Endothelial cell of umbilical vein (primary cell): ENCODE results near the gene C19orf25. TPM values are rescaled to one million over a fixed set of nuclear protein-coding genes. Genes with fewer than 3 reads are reported as not detected.

Experiments used
- BruUV-seq: library from RNA; stranded (reverse); fragments of 400-500 nt; replicated peaks from 2 replicates; lab custom pipeline; 2021; lab: Mats Ljungman, UMichigan
- CTCF ChIA-PET: fragments of 300-600, 350-600 bp; sonication (Branson Sonifier 250); formaldehyde crosslinking; loops from one replicate; lab custom pipeline; 2021; ENCODE audit warnings: antibody characterized with exemption, inconsistent platforms; lab: Charles Lee
- POLR2A ChIA-PET: fragments of 300-600, 350-600 bp; sonication (Branson Sonifier 250); formaldehyde crosslinking; loops from one replicate; lab custom pipeline; 2021; ENCODE audit warnings: antibody characterized with exemption, inconsistent platforms; lab: Charles Lee
- DNase-seq: peaks from one replicate; pipeline ENCODE4 v3.0.0-alpha.2; 2011; ENCODE audit warnings: low read depth, low spot score
- FAIRE-seq: peaks from 2 replicates; lab custom pipeline; 2011; peaks lifted over from hg19 to GRCh38; lab: Jason Lieb, UNC
- H2AFZ ChIP-seq: 2 replicates; pipeline ENCODE4 v1.6.0; 2012; ENCODE audit warnings: low read depth, low read length, control low read depth, inconsistent platforms
- H3K27ac ChIP-seq: 2 replicates; pipeline ENCODE4 v1.5.1; 2011; ENCODE audit warnings: low read depth, mild to moderate bottlenecking, control low read depth, low read length, moderate library complexity; ENCODE audit not compliant: insufficient read depth
- H3K27me3 ChIP-seq, 2 experiments: 2 replicates each; pipeline versions ENCODE4 v1.6.0 to v1.6.1; 2011; ENCODE audit warnings: low read length in 2 of 2, mixed read lengths in 1 of 2; ENCODE audit not compliant: control insufficient read depth in 2 of 2, insufficient read depth in 2 of 2
- H3K36me3 ChIP-seq, 2 experiments: 2 replicates in 1 of 2; 3 replicates in 1 of 2; pipeline ENCODE4 v1.5.1; 2011; ENCODE audit warnings: low read length in 2 of 2, mild to moderate bottlenecking in 1 of 2, moderate library complexity in 1 of 2; ENCODE audit not compliant: control insufficient read depth in 2 of 2, insufficient read depth in 2 of 2; ENCODE audit errors: extremely low read depth in 1 of 2
- H3K4me1 ChIP-seq: 3 replicates; pipeline ENCODE4 v1.5.1; 2011; ENCODE audit warnings: mild to moderate bottlenecking, low read length; ENCODE audit not compliant: control insufficient read depth, insufficient read depth; ENCODE audit errors: extremely low read depth
- H3K4me2 ChIP-seq: 2 replicates; pipeline ENCODE4 v1.6.1; 2011; ENCODE audit warnings: low read length, control low read depth, mixed read lengths; ENCODE audit not compliant: insufficient read depth
- H3K4me3 ChIP-seq, 3 experiments: fragments of 200-600 bp in 1 of 3; sonication (generic), shearing (Covaris generic) in 1 of 3; replicated peaks in 1 of 3; 2 replicates each; pipeline ENCODE4 v1.5.1; 2011 to 2016; ENCODE audit warnings: control low read depth in 3 of 3, low read length in 3 of 3, mild to moderate bottlenecking in 2 of 3, inconsistent platforms in 1 of 3, low read depth in 1 of 3, moderate library complexity in 1 of 3; ENCODE audit not compliant: insufficient read depth in 1 of 3
- H3K79me2 ChIP-seq: 2 replicates; pipeline ENCODE4 v1.6.0; 2012; ENCODE audit warnings: low read length, inconsistent platforms; ENCODE audit not compliant: control insufficient read depth, insufficient read depth
- H3K9ac ChIP-seq: replicated peaks from 2 replicates; pipeline ENCODE3; 2011; ENCODE audit warnings: low read length, control low read depth; ENCODE audit not compliant: insufficient read depth; ENCODE audit errors: extremely low read depth
- H3K9me1 ChIP-seq: replicated peaks from 3 replicates; pipeline ENCODE4 v1.6.0; 2011; ENCODE audit warnings: mild to moderate bottlenecking, low read length; ENCODE audit not compliant: control insufficient read depth, insufficient read depth; ENCODE audit errors: extremely low read depth
- H3K9me3 ChIP-seq: replicated peaks from 2 replicates; pipeline ENCODE4 v1.5.1; 2012; ENCODE audit warnings: low read length, inconsistent platforms; ENCODE audit not compliant: control insufficient read depth, insufficient read depth
- H4K20me1 ChIP-seq: replicated peaks from 2 replicates; pipeline ENCODE3; 2011; ENCODE audit warnings: mild to moderate bottlenecking, low read length; ENCODE audit not compliant: control insufficient read depth, insufficient read depth; ENCODE audit errors: extremely low read depth
- CTCF ChIP-seq, 2 donors: IDR thresholded peaks; 1 replicate in 1 of 2; 2 replicates in 1 of 2; pipeline ENCODE4 v1.5.1; 2011; ENCODE audit warnings: low read length in 2 of 2, mild to moderate bottlenecking in 2 of 2, moderate library complexity in 2 of 2, control low read depth in 1 of 2, inconsistent platforms in 1 of 2, low read depth in 1 of 2; ENCODE audit not compliant: insufficient read depth in 1 of 2; ENCODE audit errors: extremely low read depth in 1 of 2
- EZH2 ChIP-seq: IDR thresholded peaks from 2 replicates; pipeline ENCODE4 v1.6.1; 2012; ENCODE audit warnings: borderline replicate concordance, low read depth, mild to moderate bottlenecking, moderate library complexity, low read length, inconsistent platforms; ENCODE audit not compliant: severe bottlenecking
- FOS ChIP-seq: IDR thresholded peaks from 2 replicates; pipeline ENCODE4 v1.6.1; 2011; ENCODE audit warnings: mild to moderate bottlenecking, low read length, moderate library complexity, borderline replicate concordance; ENCODE audit not compliant: insufficient read depth
- GATA2 ChIP-seq: IDR thresholded peaks from 2 replicates; pipeline ENCODE4 v1.7.0; 2011; ENCODE audit warnings: low read depth, mild to moderate bottlenecking, moderate library complexity, mixed read lengths, low read length; ENCODE audit not compliant: insufficient read length, insufficient read depth
- JUN ChIP-seq: IDR thresholded peaks from 2 replicates; pipeline ENCODE4 v1.6.1; 2011; ENCODE audit warnings: borderline replicate concordance, low read depth; ENCODE audit not compliant: insufficient read length, insufficient read depth
- MAX ChIP-seq: IDR thresholded peaks from 2 replicates; pipeline ENCODE4 v1.6.1; 2011; ENCODE audit not compliant: insufficient read depth, insufficient read length
- MYC ChIP-seq: IDR thresholded peaks from one replicate; pipeline ENCODE4 v1.6.1; 2011; ENCODE audit warnings: mild to moderate bottlenecking, low read depth, low read length
- POLR2A ChIP-seq: IDR thresholded peaks from 2 replicates; pipeline ENCODE4 v1.6.1; 2012; ENCODE audit warnings: low read depth, mild to moderate bottlenecking, control low read depth, low read length
- POLR2AphosphoS5 ChIP-seq: IDR thresholded peaks from 2 replicates; pipeline ENCODE4 v1.6.1; 2012; ENCODE audit warnings: low read depth, mild to moderate bottlenecking, control low read depth, low read length, moderate library complexity; ENCODE audit not compliant: insufficient read depth
- dilution Hi-C: fragments of 300-500 bp; cut with MboI; formaldehyde crosslinking; loops from one replicate; pipeline ENCODE4 v1.15.0; 2019; ENCODE audit warnings: low sequenced_read_pairs; ENCODE audit not compliant: extremely low pct_ligation_motif_present
- intact Hi-C: fragments of 100-400 bp; cut with micrococcal nuclease; formaldehyde crosslinking; loops from one replicate; pipeline ENCODE4 v1.10.0; 2022
- polyA plus RNA-seq, 4 experiments: library from polyadenylated mRNA; depleted of rRNA in 3 of 4; stranded (reverse) in 3 of 4; unstranded in 1 of 4; fragments of >200 nt; gene quantifications; 2 replicates each; pipeline versions ENCODE4 v1.2.1 to v1.2.3, GENCODE V29; 2011 to 2012; ENCODE audit warnings: missing spikeins in 1 of 4
- total RNA-seq: library from RNA; stranded (reverse); gene quantifications from 2 replicates; pipeline ENCODE4 v1.2.3, GENCODE V29; 2021

The C19orf25 gene
- total and polyA plus RNA-seq, 2 donors (not counting 3 experiments of a cell fraction or from before 2014, with no cell fraction given), result 28.0 to 34.6 TPM

DNA sequence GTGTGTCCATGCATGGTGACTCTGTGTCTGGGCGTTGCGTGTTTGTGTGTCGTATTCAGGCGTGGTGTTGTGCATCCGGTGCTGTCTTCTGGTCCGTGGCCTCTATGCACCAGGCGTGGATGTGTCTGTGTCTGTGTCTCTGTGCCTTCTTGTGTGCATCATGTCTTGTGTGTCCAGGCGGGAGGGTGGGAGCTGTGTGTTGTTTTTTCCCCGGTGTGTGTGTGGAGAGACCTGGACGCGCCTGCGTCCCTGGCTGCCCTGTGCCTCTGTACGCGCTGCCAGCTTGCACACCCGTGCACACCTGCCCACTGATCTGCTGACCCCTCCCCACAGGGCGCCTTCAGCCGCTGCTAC lies 45.9 kb upstream of the C19orf25 start:
- FAIRE-seq (no peak), DNase-seq (no peak)
- H3K79me2 ChIP-seq, result no peaks in the 10 kb centered on the region
- no peaks in the 10 kb centered on the region for H3K9me1 ChIP-seq
- no peaks in the 10 kb centered on the region for H4K20me1 ChIP-seq
- no peak overlapping the region for H3K9ac ChIP-seq
- peaks cover 9 to 12% of the 10 kb centered on the region in 2 experiments for H3K27me3 ChIP-seq
- no TSS peak for BruUV-seq
- CTCF ChIA-PET, result no interaction called here
- dilution Hi-C loops (no loop called here), intact Hi-C loops (no loop called here)
- no peak overlapping the region for H3K27ac ChIP-seq
- H3K36me3 ChIP-seq, result no peaks in the 10 kb centered on the region
- H3K4me2 ChIP-seq, result no peak overlapping the region
- H3K4me3 ChIP-seq, result no peak overlapping the region
- H3K9me3 ChIP-seq, result no peaks in the 10 kb centered on the region
- POLR2A ChIA-PET, result no interaction called here
- no peak overlapping the region for H2AFZ ChIP-seq
- no peak for TF ChIP-seq EZH2
- no peak for TF ChIP-seq POLR2AphosphoS5
- TF ChIP-seq GATA2, result no peak
- no peak for TF ChIP-seq CTCF (IDR thresholded peaks at IDR 0.05; ENCODE audit: extremely low read depth in 1 of 2, insufficient read depth in 1 of 2, low read depth in 1 of 2, low read length in 2 of 2)
- no peak for TF ChIP-seq JUN
- TF ChIP-seq POLR2A, result no peak
- no peak for TF ChIP-seq MYC
- TF ChIP-seq FOS, result no peak
- TF ChIP-seq MAX, result no peak
- no peaks in the 10 kb centered on the region for H3K4me1 ChIP-seq
